K562 (cell line): ENCODE results near the gene TMEM63A.
A peak's percentile ranks its signal among the peaks of the same experiment; 100 is the strongest.

ENCODE experiments used
- BCL6 ChIP-seq: fragments of 250-450 bp; sonication (Bioruptor Pico); IDR thresholded peaks from 2 replicates; pipeline ENCODE4 v1.4.0; 2020
- EZH2 ChIP-seq: IDR thresholded peaks from 2 replicates; pipeline ENCODE4 v1.6.1; 2012; ENCODE audit warnings: low read depth, mild to moderate bottlenecking, inconsistent platforms, low read length, borderline replicate concordance
- MBD2 ChIP-seq: sonication (generic); IDR thresholded peaks from 2 replicates; pipeline ENCODE4 v1.6.1; 2016; ENCODE audit warnings: low read depth, borderline replicate concordance
- NFATC3 ChIP-seq: fragments of 450-650 bp; IDR thresholded peaks from 2 replicates; pipeline ENCODE4 v1.6.1; 2017; ENCODE audit warnings: mild to moderate bottlenecking
- RCOR1 ChIP-seq, 2 experiments: IDR thresholded peaks; 2 replicates each; pipeline ENCODE4 v1.6.1; 2012; ENCODE audit warnings: low read depth in 2 of 2, low read length in 2 of 2, borderline replicate concordance in 1 of 2, improper control_type of control experiment in 1 of 2
- YY1 ChIP-seq, 3 experiments: IDR thresholded peaks; 2 replicates each; pipeline ENCODE4 v1.6.1; 2011; ENCODE audit warnings: low read length in 2 of 3, mild to moderate bottlenecking in 2 of 3, moderate library complexity in 2 of 3, borderline replicate concordance in 1 of 3, control low read depth in 1 of 3, low read depth in 1 of 3; ENCODE audit not compliant: insufficient read depth in 3 of 3, insufficient replicate concordance in 2 of 3, control insufficient read depth in 1 of 3, insufficient read length in 1 of 3; ENCODE audit errors: extremely low read depth in 1 of 3
- TF ChIP-seq, protein P1 (sequence below): sonication (generic); formaldehyde crosslinking; IDR thresholded peaks from 2 replicates; pipeline ENCODE4 v1.8.1; 2023; ENCODE audit warnings: mild to moderate bottlenecking, missing genetic modification reagents

DNA sequence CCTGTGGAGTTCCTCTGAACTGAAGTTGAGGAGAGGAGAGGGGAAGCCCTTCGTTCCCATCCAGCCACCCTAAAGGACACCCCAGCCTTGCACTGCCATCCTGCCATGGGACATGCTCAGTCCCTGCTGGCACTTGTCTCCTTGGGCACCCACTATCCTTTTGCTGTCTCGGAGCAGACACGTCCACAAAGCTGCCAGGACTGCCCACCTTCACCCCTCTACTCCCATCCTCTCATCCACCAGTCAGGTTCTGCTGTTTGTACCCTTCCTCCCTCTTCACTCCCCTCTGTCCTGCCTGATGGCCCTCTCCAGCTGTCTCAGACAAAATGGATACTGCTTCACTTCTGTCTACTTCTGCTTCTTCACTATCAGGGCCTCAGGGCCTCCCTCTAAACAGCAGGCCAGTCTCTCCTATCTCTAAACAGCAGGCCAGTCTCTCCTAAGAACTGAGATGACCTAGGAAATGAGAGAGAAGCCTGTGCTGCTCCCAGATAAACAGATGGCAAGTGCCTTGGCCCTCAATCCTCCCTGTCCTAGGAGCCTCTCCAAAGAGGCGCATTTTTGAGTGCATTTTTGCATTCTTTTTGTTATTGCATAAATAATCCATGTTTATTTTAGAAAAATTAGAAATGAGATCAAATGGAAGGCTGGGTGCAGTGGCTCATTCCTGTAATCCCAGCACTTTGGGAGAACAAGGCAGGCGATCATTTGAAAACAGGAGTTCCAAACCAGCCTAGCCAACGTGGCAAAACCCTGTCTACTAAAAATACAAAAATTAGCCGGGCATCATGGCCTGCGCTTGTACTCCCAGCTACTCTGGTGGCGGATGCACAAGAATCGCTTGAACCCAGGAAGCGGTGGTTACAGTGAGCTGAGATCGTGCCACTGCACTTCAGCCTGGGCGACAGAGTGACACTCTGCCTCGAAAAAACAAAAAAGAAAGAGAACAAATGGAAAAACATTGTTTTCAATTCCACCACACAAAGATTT, 46.3 kb upstream of the TMEM63A start:
- TF ChIP-seq BCL6 (CRISPR knock-in tag) = peak; percentile 79
- TF ChIP-seq YY1 (IDR thresholded peaks at IDR 0.05; ENCODE audit: borderline replicate concordance in 1 of 3, control insufficient read depth in 1 of 3, extremely low read depth in 1 of 3, insufficient read depth in 3 of 3, insufficient read length in 1 of 3, insufficient replicate concordance in 2 of 3, low read depth in 1 of 3, low read length in 2 of 3) = peak; percentile 56 to 95 (median 75)
- peak; percentile 74; the same call in 1 of the 2 replicates for TF ChIP-seq MBD2
- TF ChIP-seq, protein P1, sequence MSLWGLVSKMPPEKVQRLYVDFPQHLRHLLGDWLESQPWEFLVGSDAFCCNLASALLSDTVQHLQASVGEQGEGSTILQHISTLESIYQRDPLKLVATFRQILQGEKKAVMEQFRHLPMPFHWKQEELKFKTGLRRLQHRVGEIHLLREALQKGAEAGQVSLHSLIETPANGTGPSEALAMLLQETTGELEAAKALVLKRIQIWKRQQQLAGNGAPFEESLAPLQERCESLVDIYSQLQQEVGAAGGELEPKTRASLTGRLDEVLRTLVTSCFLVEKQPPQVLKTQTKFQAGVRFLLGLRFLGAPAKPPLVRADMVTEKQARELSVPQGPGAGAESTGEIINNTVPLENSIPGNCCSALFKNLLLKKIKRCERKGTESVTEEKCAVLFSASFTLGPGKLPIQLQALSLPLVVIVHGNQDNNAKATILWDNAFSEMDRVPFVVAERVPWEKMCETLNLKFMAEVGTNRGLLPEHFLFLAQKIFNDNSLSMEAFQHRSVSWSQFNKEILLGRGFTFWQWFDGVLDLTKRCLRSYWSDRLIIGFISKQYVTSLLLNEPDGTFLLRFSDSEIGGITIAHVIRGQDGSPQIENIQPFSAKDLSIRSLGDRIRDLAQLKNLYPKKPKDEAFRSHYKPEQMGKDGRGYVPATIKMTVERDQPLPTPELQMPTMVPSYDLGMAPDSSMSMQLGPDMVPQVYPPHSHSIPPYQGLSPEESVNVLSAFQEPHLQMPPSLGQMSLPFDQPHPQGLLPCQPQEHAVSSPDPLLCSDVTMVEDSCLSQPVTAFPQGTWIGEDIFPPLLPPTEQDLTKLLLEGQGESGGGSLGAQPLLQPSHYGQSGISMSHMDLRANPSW = peak; percentile 70; the same call in 1 of the 2 replicates
- TF ChIP-seq RCOR1 (IDR thresholded peaks at IDR 0.05; ENCODE audit: borderline replicate concordance in 1 of 2, low read depth in 2 of 2, low read length in 2 of 2) = peak; percentile 92 to 95; a peak in 3 of 4 replicates
- TF ChIP-seq NFATC3 = peak; percentile 93; the same call in 1 of the 2 replicates
- peak; percentile 86; the same call in 1 of the 2 replicates for TF ChIP-seq EZH2
